B cell (primary cell): ENCODE results near the gene ZBTB2.

Experiments
- EZH2 ChIP-seq: IDR thresholded peaks from 2 replicates; pipeline ENCODE4 v1.6.1; 2012; ENCODE audit warnings: borderline replicate concordance, low read depth, mild to moderate bottlenecking, moderate library complexity, low read length; ENCODE audit not compliant: insufficient read depth, poor library complexity, severe bottlenecking
- TF ChIP-seq, protein P1 (sequence below): fragments of 200-600 bp; IDR thresholded peaks from one replicate; pipeline ENCODE4 v1.8.0; 2022; ENCODE audit warnings: antibody characterized with exemption, mild to moderate bottlenecking

DNA sequence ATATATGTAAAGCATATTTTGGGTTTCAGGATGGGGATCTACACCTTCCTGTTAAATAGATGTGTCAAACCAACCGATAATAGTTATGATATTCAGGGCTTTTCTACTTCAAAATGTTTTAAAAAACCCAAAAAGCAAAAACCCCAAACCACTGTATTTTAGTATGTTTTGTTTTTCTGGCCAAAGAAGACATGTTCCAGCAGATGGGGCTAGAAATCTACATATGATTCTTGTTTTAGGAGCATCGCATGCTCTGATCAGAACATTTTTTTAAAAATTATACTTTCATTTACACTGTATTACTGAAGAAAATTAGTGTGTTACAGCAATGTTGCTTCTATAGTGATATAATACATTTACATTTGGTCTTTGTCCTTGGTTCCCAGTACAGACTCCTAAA lies 49.6 kb upstream of the ZBTB2 start:
- TF ChIP-seq, protein P1, sequence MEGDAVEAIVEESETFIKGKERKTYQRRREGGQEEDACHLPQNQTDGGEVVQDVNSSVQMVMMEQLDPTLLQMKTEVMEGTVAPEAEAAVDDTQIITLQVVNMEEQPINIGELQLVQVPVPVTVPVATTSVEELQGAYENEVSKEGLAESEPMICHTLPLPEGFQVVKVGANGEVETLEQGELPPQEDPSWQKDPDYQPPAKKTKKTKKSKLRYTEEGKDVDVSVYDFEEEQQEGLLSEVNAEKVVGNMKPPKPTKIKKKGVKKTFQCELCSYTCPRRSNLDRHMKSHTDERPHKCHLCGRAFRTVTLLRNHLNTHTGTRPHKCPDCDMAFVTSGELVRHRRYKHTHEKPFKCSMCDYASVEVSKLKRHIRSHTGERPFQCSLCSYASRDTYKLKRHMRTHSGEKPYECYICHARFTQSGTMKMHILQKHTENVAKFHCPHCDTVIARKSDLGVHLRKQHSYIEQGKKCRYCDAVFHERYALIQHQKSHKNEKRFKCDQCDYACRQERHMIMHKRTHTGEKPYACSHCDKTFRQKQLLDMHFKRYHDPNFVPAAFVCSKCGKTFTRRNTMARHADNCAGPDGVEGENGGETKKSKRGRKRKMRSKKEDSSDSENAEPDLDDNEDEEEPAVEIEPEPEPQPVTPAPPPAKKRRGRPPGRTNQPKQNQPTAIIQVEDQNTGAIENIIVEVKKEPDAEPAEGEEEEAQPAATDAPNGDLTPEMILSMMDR, result peak; percentile 56
- no peak for TF ChIP-seq EZH2
